NCI-H1092 (cell line): ENCODE data around the gene CD151.

Experiments used
- DNase-seq: peaks from one replicate; lab custom pipeline; 2025; lab: John Stamatoyannopoulos, UW

The CD151 gene

GRCh38 chr11:815675-816432 lies 16.9 kb upstream of the CD151 start:
- no peak for DNase-seq

- no peak for DNase-seq
These were observed 16.3 kb upstream of the CD151 start for GRCh38 chr11:816433-816779.

DNA sequence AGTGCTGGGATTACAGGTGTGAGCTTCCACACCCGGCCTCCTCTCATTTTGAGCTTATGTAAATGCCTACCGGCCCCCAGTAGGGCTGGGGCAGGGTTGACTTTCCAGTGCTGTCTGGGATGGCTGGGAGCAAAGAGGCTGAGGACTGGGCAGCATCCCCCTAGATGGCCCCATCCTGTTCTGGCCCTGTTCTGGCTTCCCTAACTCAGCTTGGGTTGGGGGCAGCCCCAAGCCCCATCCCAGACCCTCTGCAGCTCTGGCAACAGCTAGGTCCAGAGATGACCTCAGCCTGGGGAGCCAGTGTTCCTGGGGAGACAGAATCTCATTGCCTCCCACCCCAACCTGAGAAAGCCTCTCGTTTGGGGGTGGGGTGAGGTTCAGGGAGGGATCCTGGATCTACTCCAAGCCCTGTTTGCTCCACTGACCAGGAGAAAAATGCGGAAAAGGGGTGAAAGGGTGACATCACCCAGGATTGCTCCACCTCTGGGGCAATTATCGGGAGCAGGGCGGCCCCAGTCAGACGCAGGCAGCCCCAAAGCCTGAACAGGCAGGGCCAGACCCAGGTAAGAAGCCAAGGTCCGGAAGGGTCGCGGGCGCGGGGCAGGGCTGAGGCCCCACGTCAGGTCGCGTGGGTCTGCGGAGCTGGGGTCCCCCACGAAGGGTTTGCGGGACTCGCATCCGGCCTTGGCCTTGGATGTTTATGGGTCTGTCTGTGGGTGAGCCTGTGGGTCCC lies 14.2 kb upstream of the CD151 start, which contains the start of gene PNPLA2:
TSS of gene PNPLA2 (plus strand) at position 519 of the 733 bp plus-strand sequence. CDS start 805 bp downstream, outside the sequence.
- no peak for DNase-seq

GRCh38 chr11:819129-819931 lies 13.4 kb upstream of the CD151 start:
- DNase-seq: peak; percentile 83

DNA sequence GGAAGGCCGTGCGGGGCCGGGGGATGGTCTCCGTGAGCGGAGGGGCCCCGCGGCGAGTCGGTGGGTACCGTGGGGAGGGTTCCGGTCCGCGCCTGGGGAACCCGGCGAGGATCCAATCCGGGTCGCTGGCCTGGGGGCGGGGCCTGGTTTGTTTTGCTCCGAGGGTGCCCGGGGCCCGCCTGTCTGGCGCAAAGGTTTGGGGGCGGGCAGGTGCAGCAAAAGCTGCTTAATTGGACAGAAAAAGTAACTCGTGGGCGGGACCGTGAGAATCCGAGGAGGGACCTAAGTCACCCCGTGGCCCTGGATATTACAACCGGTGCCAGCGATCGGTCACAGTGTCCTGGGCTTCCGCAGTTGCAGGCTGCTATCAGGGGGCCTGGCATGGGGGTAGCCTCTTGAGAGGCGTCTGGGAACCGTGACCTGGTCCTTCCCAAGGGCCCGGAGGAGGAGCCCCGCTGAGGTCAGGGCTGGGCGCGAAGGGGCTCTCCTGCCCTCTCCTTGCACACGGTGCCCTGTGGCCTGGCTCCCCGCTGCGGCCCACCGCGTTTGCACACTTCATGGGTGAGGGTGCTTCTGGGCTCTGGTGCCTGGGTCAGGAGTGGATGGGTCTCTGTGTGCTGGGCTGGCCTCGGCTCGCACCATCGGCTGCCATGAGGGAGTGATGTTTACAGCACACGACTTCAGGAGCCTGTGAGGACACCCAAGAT lies 12.7 kb upstream of the CD151 start:
- peak; percentile 48 for DNase-seq

DNA sequence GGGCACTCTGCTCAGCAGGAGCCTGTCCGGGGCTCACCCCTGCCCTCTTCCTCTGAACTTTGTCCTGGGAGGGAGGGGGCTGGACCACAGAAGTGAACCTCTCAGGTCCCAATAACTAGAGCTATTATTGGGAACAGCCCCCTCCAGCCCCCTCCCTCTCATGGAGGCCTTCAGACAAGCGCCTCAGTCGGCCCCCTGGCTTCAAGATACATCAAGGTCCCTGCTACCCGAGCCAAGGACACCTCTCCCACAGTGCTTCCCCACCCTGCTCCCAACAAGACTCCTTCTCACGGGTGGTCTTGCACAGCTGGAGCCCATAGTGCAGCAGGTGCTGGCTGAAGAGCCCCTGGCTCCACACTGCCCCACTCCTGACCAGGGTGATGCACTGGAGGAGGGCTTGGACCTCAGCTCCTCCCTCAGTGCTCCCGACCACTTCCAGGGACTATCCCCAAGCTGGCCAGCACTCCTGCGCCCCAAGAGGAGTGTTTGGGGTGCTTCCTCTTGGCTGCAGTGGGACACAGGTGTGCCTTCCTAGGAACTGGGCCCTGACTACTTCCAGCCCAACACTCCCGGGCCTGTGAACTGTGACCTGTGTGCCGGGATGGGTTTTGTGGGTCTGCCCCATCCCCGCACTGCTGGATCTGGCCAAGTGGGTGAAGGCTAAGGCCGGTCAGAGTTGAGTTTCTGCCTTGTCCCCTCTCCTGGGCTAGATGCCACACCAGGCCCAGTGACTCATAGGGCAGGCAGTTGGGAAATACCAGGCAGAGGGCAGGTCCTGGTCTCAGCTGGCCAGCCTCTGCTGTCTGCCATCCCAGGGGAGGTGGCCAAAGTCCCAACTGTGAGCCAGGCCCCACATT lies 11.9 kb upstream of the CD151 start:
- DNase-seq: no peak

GRCh38 chr11:821512-822371 lies 11.0 kb upstream of the CD151 start:
- DNase-seq: no peak

DNA sequence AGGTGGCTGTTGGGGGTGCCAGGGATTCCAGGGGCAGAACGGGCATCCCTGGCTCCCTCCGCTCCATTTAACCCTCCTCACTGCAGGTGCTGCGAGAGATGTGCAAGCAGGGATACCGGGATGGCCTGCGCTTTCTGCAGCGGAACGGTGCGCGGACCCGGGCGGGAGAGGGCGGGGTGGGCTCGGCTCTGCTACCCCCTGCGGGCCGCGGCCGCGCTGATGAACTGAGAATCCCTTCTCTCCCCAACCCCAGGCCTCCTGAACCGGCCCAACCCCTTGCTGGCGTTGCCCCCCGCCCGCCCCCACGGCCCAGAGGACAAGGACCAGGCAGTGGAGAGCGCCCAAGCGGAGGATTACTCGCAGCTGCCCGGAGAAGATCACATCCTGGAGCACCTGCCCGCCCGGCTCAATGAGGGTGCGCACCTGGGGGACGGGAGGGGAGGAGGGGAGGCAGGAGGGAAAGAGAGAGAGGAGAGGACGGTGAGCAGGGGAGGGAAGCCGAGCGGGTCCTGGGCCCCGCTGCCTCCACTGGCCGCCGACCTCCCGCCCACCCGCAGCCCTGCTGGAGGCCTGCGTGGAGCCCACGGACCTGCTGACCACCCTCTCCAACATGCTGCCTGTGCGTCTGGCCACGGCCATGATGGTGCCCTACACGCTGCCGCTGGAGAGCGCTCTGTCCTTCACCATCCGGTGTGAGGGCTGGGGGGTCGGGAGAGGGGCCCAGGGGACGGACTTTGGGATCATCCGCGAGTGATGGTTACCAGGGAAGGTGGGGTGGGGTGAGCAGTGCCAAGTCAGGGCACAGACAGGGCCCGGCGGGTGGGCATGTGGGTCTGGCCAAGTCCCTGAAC lies 9.1 kb upstream of the CD151 start:
- no peak for DNase-seq

DNA sequence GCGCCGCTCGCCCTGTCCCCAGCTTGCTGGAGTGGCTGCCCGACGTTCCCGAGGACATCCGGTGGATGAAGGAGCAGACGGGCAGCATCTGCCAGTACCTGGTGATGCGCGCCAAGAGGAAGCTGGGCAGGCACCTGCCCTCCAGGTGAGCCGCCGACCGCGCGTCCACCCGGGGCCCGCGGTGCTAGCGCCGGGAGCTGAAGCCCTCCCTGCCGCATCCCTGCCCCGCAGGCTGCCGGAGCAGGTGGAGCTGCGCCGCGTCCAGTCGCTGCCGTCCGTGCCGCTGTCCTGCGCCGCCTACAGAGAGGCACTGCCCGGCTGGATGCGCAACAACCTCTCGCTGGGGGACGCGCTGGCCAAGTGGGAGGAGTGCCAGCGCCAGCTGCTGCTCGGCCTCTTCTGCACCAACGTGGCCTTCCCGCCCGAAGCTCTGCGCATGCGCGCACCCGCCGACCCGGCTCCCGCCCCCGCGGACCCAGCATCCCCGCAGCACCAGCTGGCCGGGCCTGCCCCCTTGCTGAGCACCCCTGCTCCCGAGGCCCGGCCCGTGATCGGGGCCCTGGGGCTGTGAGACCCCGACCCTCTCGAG lies 8.4 kb upstream of the CD151 start:
- peak; percentile 82 for DNase-seq

GRCh38 chr11:824942-825341 lies 7.8 kb upstream of the CD151 start:
- no peak for DNase-seq

DNA sequence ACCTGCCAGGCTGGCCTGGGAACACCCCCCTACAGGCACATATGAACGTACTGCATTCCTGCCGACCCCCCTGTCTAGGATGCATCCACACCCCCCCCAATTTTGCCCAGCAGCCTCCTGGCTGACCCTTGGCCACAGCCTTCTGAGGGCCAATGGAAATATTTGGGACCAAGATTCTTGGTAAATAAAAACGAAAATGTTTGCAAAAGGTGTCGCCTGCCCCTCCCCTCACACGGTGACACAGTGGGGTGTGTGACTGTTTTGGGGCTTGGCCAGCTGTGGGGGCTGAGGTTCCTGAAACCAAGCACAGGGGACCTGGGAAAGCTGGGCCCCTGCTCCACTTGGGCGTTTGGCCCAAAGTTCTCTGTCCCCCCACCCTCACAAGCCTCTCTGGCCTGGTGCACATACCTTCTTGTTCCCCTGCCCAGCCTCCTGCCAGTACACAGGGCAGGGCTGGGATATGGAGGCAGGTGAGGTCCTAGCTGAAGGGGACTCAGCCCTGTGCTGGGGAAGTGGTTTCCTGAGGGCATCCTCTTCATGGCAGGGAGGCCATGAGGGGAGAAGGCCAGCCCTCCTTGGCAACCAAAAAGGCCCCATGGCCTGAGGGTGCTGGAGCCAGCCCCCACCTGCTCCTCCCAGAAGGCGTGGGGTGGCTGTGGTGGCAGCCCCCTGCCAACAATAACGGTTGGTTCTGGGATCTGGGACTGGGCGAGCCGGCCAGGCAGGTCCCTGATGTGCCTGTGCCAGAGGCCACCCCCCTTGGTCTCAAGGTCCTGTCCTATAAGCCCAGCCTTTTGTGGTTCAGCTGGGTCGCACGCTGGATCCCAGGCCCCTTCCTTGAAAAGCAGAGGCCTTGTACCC lies 7.2 kb upstream of the CD151 start:
- DNase-seq: no peak

DNA sequence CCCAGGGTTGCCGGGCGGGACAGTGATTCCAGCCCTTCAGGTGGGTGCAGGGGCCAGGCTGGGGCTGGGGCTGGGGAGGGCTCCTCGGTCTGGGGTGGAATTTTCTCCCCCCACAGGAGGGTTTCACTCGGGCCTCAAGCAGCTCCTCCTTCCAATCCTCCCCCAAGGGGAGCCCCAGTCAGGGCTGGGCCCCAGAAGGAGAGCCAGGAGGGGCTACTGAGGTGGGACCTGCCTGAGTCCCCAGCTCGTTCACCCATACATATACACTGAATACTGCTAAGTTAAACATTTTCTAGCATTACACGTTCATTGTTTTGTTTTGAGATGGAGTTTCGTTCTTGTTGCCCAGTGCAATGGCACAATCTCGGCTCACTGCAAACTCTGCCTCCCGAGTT lies 6.5 kb upstream of the CD151 start:
- DNase-seq: no peak

DNA sequence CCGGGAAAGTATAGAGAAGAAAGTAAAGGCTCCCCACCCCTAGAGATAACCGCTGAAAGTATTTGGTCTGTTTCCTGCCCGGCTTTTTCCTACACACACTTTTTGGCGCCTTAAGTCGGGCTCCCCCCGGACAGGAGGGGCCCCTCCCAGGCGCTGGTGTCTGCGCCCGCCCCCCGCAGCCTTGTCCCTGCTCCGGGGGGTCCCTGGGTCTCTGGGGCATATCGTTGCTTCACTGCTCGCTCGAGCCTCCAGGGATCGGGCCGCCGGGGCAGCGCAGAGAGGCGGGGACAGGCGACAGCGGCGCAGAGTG lies 6.0 kb upstream of the CD151 start:
- no peak for DNase-seq

GRCh38 chr11:827146-827896 lies 5.4 kb upstream of the CD151 start:
- DNase-seq: no peak

DNA sequence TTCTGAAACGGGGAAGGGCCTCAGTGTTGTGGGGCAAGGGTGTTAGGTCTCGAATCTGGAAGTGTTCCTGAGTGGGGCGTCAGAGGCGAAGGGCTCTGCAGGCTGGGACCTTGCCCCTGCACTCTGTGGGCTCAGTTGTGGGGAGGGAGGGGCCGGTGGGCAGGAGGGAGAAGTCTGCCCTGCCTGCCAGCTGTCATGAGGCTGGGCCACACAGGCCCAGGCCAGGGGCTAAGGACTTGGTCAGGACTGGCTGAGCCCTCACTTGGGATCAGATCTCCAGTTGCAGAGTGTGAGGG lies 4.9 kb upstream of the CD151 start, which contains the start of gene CRACR2B:
TSS of gene CRACR2B (plus strand) at position 23 of the 296 bp plus-strand sequence. CDS start 689 bp downstream, outside the sequence.
- no peak for DNase-seq

- DNase-seq: no peak
These were observed 4.1 kb upstream of the CD151 start for GRCh38 chr11:828506-829175.
